ENCODE measurements around the gene MDGA2.

DNA sequence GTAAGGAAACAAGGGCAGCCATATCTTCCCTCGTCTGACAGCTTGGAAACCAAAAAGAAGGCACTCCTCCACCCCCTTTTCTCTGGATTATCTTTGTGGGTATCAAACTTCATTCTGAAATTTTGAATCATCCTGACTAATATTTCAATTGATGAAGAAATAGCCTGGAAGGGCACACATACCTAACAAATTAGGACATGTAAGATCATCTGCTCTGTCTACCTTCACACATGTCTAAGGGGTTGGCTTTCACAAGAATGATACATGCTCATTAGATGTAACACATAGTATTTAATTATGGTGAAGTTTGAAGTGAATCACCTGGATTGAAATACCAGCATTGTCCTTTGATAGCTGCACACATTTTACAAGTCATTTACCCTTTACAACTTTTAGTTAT is 675.7 kb downstream of the MDGA2 start:
- TF ChIP-seq POLR2A (IDR thresholded peaks at IDR 0.05) (no peak), POLR2AphosphoS5 (IDR thresholded peaks at IDR 0.05) (no peak)
- TF ChIP-seq, protein P1, sequence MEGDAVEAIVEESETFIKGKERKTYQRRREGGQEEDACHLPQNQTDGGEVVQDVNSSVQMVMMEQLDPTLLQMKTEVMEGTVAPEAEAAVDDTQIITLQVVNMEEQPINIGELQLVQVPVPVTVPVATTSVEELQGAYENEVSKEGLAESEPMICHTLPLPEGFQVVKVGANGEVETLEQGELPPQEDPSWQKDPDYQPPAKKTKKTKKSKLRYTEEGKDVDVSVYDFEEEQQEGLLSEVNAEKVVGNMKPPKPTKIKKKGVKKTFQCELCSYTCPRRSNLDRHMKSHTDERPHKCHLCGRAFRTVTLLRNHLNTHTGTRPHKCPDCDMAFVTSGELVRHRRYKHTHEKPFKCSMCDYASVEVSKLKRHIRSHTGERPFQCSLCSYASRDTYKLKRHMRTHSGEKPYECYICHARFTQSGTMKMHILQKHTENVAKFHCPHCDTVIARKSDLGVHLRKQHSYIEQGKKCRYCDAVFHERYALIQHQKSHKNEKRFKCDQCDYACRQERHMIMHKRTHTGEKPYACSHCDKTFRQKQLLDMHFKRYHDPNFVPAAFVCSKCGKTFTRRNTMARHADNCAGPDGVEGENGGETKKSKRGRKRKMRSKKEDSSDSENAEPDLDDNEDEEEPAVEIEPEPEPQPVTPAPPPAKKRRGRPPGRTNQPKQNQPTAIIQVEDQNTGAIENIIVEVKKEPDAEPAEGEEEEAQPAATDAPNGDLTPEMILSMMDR (IDR thresholded peaks at IDR 0.05) = no peak

Measured in upper lobe of left lung (tissue), 4 donors.